B cell (primary cell): ENCODE data around the gene SFSWAP. TPM values are rescaled to one million over a fixed set of nuclear protein-coding genes. Genes with fewer than 3 reads are reported as not detected.

ENCODE experiments used
- ATAC-seq: fragments of 200-7000 bp; cut with Tn5 transposase; one replicate; pipeline ENCODE4 v1.10.0; 2021; ENCODE audit warnings: low read depth, mild to moderate bottlenecking, moderate number of reproducible peaks, moderate library complexity
- CTCF ChIA-PET: fragments of 350-600 bp; sonication (Branson Sonifier 250); formaldehyde crosslinking; loops from one replicate; lab custom pipeline; 2021; ENCODE audit warnings: antibody characterized with exemption, inconsistent platforms; lab: Charles Lee
- POLR2A ChIA-PET: fragments of 350-600 bp; sonication (Branson Sonifier 250); formaldehyde crosslinking; loops from one replicate; lab custom pipeline; 2021; ENCODE audit warnings: antibody characterized with exemption; lab: Charles Lee
- DNase-seq: peaks from one replicate; pipeline ENCODE4 v3.0.0; 2013
- H2AFZ ChIP-seq: 2 replicates; pipeline ENCODE4 v1.6.1; 2012; ENCODE audit warnings: mild to moderate bottlenecking, low read depth, low read length; ENCODE audit not compliant: insufficient read depth, poor library complexity, severe bottlenecking
- H3K27ac ChIP-seq, 2 donors: 1 replicate in 1 of 2; 2 replicates in 1 of 2; pipeline ENCODE4 v1.5.1; 2012 to 2013; ENCODE audit warnings: low read length in 2 of 2, mild to moderate bottlenecking in 2 of 2, moderate library complexity in 1 of 2
- H3K27me3 ChIP-seq, 4 experiments: fragments of 200-600 bp in 1 of 4; sonication (generic) in 1 of 4; replicated peaks in 1 of 4; 1 replicate in 2 of 4; 2 replicates in 2 of 4; pipeline versions ENCODE4 v1.6.1 to v1.7.0; 2013 to 2016; ENCODE audit warnings: low read length in 3 of 4, mild to moderate bottlenecking in 2 of 4, mixed read lengths in 1 of 4, moderate library complexity in 1 of 4; ENCODE audit not compliant: insufficient read depth in 4 of 4, control insufficient read depth in 3 of 4; ENCODE audit errors: control extremely low read depth in 1 of 4
- H3K36me3 ChIP-seq, 2 experiments: replicated peaks in 1 of 2; 1 replicate in 1 of 2; 2 replicates in 1 of 2; pipeline versions ENCODE4 v1.6.1 to v1.7.1; 2013; ENCODE audit warnings: low read length in 1 of 2; ENCODE audit not compliant: insufficient read depth in 2 of 2, control insufficient read depth in 1 of 2; ENCODE audit errors: control extremely low read depth in 1 of 2, extremely low read depth in 1 of 2
- H3K4me1 ChIP-seq, 2 donors: fragments of 200-600 bp in 1 of 2; sonication (generic) in 1 of 2; 1 replicate in 1 of 2; 2 replicates in 1 of 2; pipeline versions ENCODE4 v1.5.1 to v1.6.1; 2013 to 2017; ENCODE audit warnings: low read length in 2 of 2; ENCODE audit not compliant: control insufficient read depth in 2 of 2, insufficient read depth in 2 of 2
- H3K4me2 ChIP-seq: replicated peaks from 2 replicates; pipeline ENCODE3; 2012; ENCODE audit warnings: mild to moderate bottlenecking, low read depth, low read length; ENCODE audit not compliant: poor library complexity, severe bottlenecking
- H3K4me3 ChIP-seq, 5 experiments: fragments of 200-600 bp in 1 of 5; sonication (generic) in 1 of 5; 1 replicate in 3 of 5; 2 replicates in 2 of 5; pipeline versions ENCODE4 v1.5.1 to v1.7.0; 2011 to 2016; ENCODE audit warnings: low read length in 4 of 5, mild to moderate bottlenecking in 4 of 5, low read depth in 2 of 5, control low read depth in 1 of 5, moderate library complexity in 1 of 5; ENCODE audit not compliant: insufficient read depth in 1 of 5; ENCODE audit errors: control extremely low read depth in 1 of 5, extremely low read depth in 1 of 5
- H3K79me2 ChIP-seq: fragments of 200-600 bp; sonication (generic); one replicate; pipeline ENCODE4 v1.6.0; 2016; ENCODE audit warnings: low read length; ENCODE audit not compliant: control insufficient read depth, insufficient read depth
- H3K9ac ChIP-seq: fragments of 200-600 bp; sonication (generic); 2 replicates; pipeline ENCODE4 v1.6.1; 2017; ENCODE audit warnings: mild to moderate bottlenecking, low read length, moderate library complexity
- H3K9me3 ChIP-seq, 3 donors: one replicate each; pipeline versions ENCODE4 v1.6.1 to v1.7.1; 2013; ENCODE audit warnings: low read length in 2 of 3; ENCODE audit not compliant: control insufficient read depth in 2 of 3, insufficient read depth in 1 of 3; ENCODE audit errors: control extremely low read depth in 1 of 3
- H4K20me1 ChIP-seq: 2 replicates; pipeline ENCODE4 v1.6.0; 2012; ENCODE audit warnings: mild to moderate bottlenecking, low read length; ENCODE audit not compliant: insufficient read depth, control insufficient read depth, poor library complexity, severe bottlenecking
- H3K27ac Mint-ChIP-seq: one replicate; pipeline ENCODE4 v1.8.0; 2021; ENCODE audit warnings: mixed read lengths
- H3K27me3 Mint-ChIP-seq: one replicate; pipeline ENCODE4 v1.8.0; 2021; ENCODE audit warnings: mixed read lengths
- H3K4me1 Mint-ChIP-seq: one replicate; pipeline ENCODE4 v1.8.0; 2021; ENCODE audit warnings: mixed read lengths
- H3K4me3 Mint-ChIP-seq: one replicate; pipeline ENCODE4 v1.8.0; 2021; ENCODE audit warnings: mixed read lengths
- H3K9me3 Mint-ChIP-seq: one replicate; pipeline ENCODE4 v1.8.0; 2022; ENCODE audit warnings: mixed read lengths; ENCODE audit not compliant: insufficient read depth
- EZH2 ChIP-seq: IDR thresholded peaks from 2 replicates; pipeline ENCODE4 v1.6.1; 2012; ENCODE audit warnings: borderline replicate concordance, low read depth, mild to moderate bottlenecking, moderate library complexity, low read length; ENCODE audit not compliant: insufficient read depth, poor library complexity, severe bottlenecking
- WGBS: methylation state at CpG from one replicate; pipeline ENCODE4 v1.1.5; 2013; ENCODE audit warnings: missing lambda C conversion rate; ENCODE audit not compliant: insufficient coverage; 5-methylcytosine and 5-hydroxymethylcytosine counted together
- intact Hi-C: fragments of 100-400 bp; cut with micrococcal nuclease; formaldehyde crosslinking; loops from one replicate; pipeline ENCODE4 v1.10.0; 2022
- polyA plus RNA-seq: library from polyadenylated mRNA; depleted of rRNA; stranded (reverse); fragments of >200 nt; gene quantifications from 2 replicates; pipeline ENCODE4 v1.2.3, GENCODE V29; 2012
- total RNA-seq, 2 donors: library from RNA; stranded (reverse); fragments of 120-200 nt in 1 of 2; gene quantifications; 1 replicate in 1 of 2; 2 replicates in 1 of 2; pipeline versions ENCODE4 v1.2.3 to v1.2.4, GENCODE V29; 2013 to 2022
- TF ChIP-seq, protein P1 (sequence below): fragments of 200-600 bp; IDR thresholded peaks from one replicate; pipeline ENCODE4 v1.8.0; 2022; ENCODE audit warnings: antibody characterized with exemption, mild to moderate bottlenecking

SFSWAP gene
- total and polyA plus RNA-seq, 2 donors (not counting 1 experiment from before 2014, with no cell fraction given), result 69.3 to 122 TPM

GRCh38 chr12:131745706-131746105 lies 34.8 kb downstream of the SFSWAP start:
- Mint-ChIP-seq H3K27me3 (no peaks in the 10 kb centered on the region), H3K9me3 (peaks cover 10% of the 10 kb centered on the region), H3K4me3 (no peak overlapping the region), H3K4me1 (no peaks in the 10 kb centered on the region), H3K27ac (no peak overlapping the region)
- no peak overlapping the region for H2AFZ ChIP-seq
- no peaks in the 10 kb centered on the region for H4K20me1 ChIP-seq
- H3K27me3 ChIP-seq, result no peaks in the 10 kb centered on the region
- ATAC-seq (no peak), DNase-seq (no peak)
- CTCF ChIA-PET, result no interaction called here
- no peak overlapping the region for H3K27ac ChIP-seq
- TF ChIP-seq EZH2, result no peak
- TF ChIP-seq, protein P1, sequence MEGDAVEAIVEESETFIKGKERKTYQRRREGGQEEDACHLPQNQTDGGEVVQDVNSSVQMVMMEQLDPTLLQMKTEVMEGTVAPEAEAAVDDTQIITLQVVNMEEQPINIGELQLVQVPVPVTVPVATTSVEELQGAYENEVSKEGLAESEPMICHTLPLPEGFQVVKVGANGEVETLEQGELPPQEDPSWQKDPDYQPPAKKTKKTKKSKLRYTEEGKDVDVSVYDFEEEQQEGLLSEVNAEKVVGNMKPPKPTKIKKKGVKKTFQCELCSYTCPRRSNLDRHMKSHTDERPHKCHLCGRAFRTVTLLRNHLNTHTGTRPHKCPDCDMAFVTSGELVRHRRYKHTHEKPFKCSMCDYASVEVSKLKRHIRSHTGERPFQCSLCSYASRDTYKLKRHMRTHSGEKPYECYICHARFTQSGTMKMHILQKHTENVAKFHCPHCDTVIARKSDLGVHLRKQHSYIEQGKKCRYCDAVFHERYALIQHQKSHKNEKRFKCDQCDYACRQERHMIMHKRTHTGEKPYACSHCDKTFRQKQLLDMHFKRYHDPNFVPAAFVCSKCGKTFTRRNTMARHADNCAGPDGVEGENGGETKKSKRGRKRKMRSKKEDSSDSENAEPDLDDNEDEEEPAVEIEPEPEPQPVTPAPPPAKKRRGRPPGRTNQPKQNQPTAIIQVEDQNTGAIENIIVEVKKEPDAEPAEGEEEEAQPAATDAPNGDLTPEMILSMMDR, result no peak
- no peak overlapping the region for H3K4me3 ChIP-seq
- H3K36me3 ChIP-seq, result peaks cover 5 to 69% of the 10 kb centered on the region in 2 experiments
- WGBS, result 98% methylated on average over 4 of the region's 7 CpGs
- peaks cover 33% of the 10 kb centered on the region for H3K79me2 ChIP-seq
- intact Hi-C loops, result no loop called here
- no peaks in the 10 kb centered on the region for H3K4me1 ChIP-seq
- POLR2A ChIA-PET, result no interaction called here
- H3K9ac ChIP-seq, result no peak overlapping the region
- H3K9me3 ChIP-seq, result peaks cover 0 to 13% (median 9%) of the 10 kb centered on the region in 3 donors
- H3K4me2 ChIP-seq, result no peak overlapping the region

DNA sequence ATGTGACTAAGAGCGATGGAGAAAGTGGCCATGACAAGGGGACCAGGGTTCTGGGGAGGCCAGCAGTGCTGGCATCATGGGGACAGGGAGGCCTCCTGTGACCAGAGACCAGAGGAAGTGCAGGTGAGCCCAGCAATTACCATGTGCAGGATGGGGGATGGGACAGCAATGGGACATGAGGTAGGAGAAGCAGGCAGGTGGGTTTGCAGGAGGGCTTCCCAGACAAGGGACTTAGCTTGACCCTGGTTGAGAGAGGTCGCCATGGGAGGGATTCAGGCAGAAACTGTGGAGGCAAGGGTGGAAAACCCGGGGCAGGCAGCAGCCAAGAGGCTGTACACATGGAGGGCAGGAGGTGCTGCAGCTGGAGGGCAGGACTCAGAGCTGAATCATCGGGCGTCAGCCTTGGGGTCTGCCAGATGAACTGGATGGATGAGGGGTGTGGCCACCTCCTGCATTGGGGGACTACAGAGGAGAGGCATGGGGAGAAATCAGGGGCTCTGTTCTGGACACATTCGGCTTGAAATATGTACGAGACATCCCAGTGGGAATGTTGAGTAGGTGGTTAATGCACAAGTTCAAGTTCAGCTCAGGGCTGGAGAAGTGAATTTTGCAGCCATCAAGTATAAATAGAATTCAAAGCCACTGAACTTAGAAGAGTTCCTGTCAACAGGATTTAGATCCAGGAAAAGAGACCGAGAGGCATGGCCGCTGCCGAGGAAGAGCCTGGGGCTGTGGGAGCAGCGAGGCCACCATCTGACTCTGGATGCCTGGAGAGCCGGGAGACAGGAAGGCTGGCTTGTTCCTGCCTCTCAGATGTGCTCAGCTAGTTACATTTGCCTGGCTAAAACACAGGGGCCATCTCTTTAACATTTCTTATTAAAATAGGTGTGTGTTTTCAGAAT lies 36.6 kb downstream of the SFSWAP start:
- Histone ChIP-seq H3K79me2 (peaks cover 38% of the 10 kb centered on the region), H3K4me2 (no peak overlapping the region), H4K20me1 (peaks cover 4% of the 10 kb centered on the region), H3K36me3 (peaks cover 5 to 59% of the 10 kb centered on the region in 2 experiments), H3K4me1 (no peaks in the 10 kb centered on the region), H3K9me3 (peaks cover 0 to 13% (median 9%) of the 10 kb centered on the region in 3 donors), H3K27ac (no peak overlapping the region), H2AFZ (no peak overlapping the region), H3K4me3 (no peak overlapping the region), H3K27me3 (no peaks in the 10 kb centered on the region), H3K9ac (no peak overlapping the region)
- peaks cover 10% of the 10 kb centered on the region for H3K9me3 Mint-ChIP-seq
- ATAC-seq, result no peak
- POLR2A ChIA-PET, result no interaction called here
- no peaks in the 10 kb centered on the region for H3K27me3 Mint-ChIP-seq
- WGBS, result 97% methylated on average over 12 of the region's 12 CpGs
- intact Hi-C loops, result no loop called here
- TF ChIP-seq EZH2, result no peak
- no peak for DNase-seq
- CTCF ChIA-PET, result no interaction called here
- no peak overlapping the region for H3K4me3 Mint-ChIP-seq
- no peaks in the 10 kb centered on the region for H3K4me1 Mint-ChIP-seq
- peak overlapping the region; percentile 20 for H3K27ac Mint-ChIP-seq
